Measurements from ENCODE around the gene ARFGAP1.

Gene ARFGAP1

GRCh38 chr20:63319164-63320040, 46.8 kb downstream of the ARFGAP1 start:
- DNase-seq (ENCODE audit: low read depth in 2 of 2): no peak

GRCh38 chr20:63320041-63320511, 47.5 kb downstream of the ARFGAP1 start:
- no peak for DNase-seq (ENCODE audit: low read depth in 2 of 2)

GRCh38 chr20:63320616-63321147, 48.1 kb downstream of the ARFGAP1 start:
- DNase-seq (ENCODE audit: low read depth in 2 of 2): no peak

- no peak for DNase-seq (ENCODE audit: low read depth in 2 of 2)
Observed at GRCh38 chr20:63321148-63321831, 48.7 kb downstream of the ARFGAP1 start.

- DNase-seq (ENCODE audit: low read depth in 2 of 2): no peak
Observed at GRCh38 chr20:63322146-63322932, 49.7 kb downstream of the ARFGAP1 start.

- no peak for DNase-seq (ENCODE audit: low read depth in 2 of 2)
Observed at GRCh38 chr20:63322933-63323273, 50.3 kb downstream of the ARFGAP1 start.

- no peak for DNase-seq (ENCODE audit: low read depth in 2 of 2)
Observed at GRCh38 chr20:63323357-63323981, 50.9 kb downstream of the ARFGAP1 start.

- DNase-seq (ENCODE audit: low read depth in 2 of 2): no peak
Observed at GRCh38 chr20:63325021-63325471, 52.4 kb downstream of the ARFGAP1 start.

- no peak for DNase-seq (ENCODE audit: low read depth in 2 of 2)
Observed at GRCh38 chr20:63325554-63326313, 53.1 kb downstream of the ARFGAP1 start.

- no peak for DNase-seq (ENCODE audit: low read depth in 2 of 2)
Observed at GRCh38 chr20:63326314-63327230, 54.0 kb downstream of the ARFGAP1 start.

GRCh38 chr20:63327231-63327745, 54.7 kb downstream of the ARFGAP1 start:
- no peak for DNase-seq (ENCODE audit: low read depth in 2 of 2)

GRCh38 chr20:63328026-63328700, 55.5 kb downstream of the ARFGAP1 start:
- DNase-seq (ENCODE audit: low read depth in 2 of 2): no peak

GRCh38 chr20:63328718-63329275, 56.2 kb downstream of the ARFGAP1 start:
- DNase-seq (ENCODE audit: low read depth in 2 of 2): no peak

GRCh38 chr20:63329331-63330083, 56.9 kb downstream of the ARFGAP1 start:
- no peak for DNase-seq (ENCODE audit: low read depth in 2 of 2)

- DNase-seq (ENCODE audit: low read depth in 2 of 2): no peak
Observed at GRCh38 chr20:63330084-63330760, 57.6 kb downstream of the ARFGAP1 start.

- no peak for DNase-seq (ENCODE audit: low read depth in 2 of 2)
Observed at GRCh38 chr20:63330940-63331339, 58.3 kb downstream of the ARFGAP1 start.

- no peak for DNase-seq (ENCODE audit: low read depth in 2 of 2)
Observed at GRCh38 chr20:63331741-63332400, 59.3 kb downstream of the ARFGAP1 start.

All from activated CD8-positive, alpha-beta memory T cell treated with anti-CD3 and anti-CD28 coated beads for 4 hours (primary cell).